Breast epithelium (tissue), 4 donors: ENCODE measurements around the gene CRTC3. TPM values are rescaled to one million over a fixed set of nuclear protein-coding genes. Genes with fewer than 3 reads are reported as not detected.
A peak's percentile ranks its signal among the peaks of the same experiment; 100 is the strongest.
"Not testable (repeated sequence)": the region's sequence is repeated elsewhere in the genome, so short reads cannot be mapped to it uniquely, and the experiment has no call there.

Experiments used
- DNase-seq, 2 donors: peaks; one replicate each; pipeline ENCODE4 v3.0.0-alpha.2; 2019; ENCODE audit warnings: low spot score in 2 of 2
- H3K27ac ChIP-seq, 2 donors: fragments of 200-600 bp; sonication (generic) in 1 of 2; one replicate each; pipeline ENCODE4 v1.5.1; 2016 to 2019; ENCODE audit warnings: mild to moderate bottlenecking in 1 of 2
- H3K27me3 ChIP-seq, 2 donors: fragments of 200-600 bp; sonication (generic) in 1 of 2; one replicate each; pipeline versions ENCODE4 v1.5.1 to v1.6.0; 2017 to 2019; ENCODE audit warnings: control low read depth in 1 of 2, mild to moderate bottlenecking in 1 of 2
- H3K36me3 ChIP-seq: fragments of 200-600 bp; one replicate; pipeline ENCODE4 v1.5.1; 2019
- H3K4me1 ChIP-seq, 2 donors: fragments of 200-600 bp; sonication (generic); one replicate each; pipeline ENCODE4 v1.5.1; 2016 to 2019; ENCODE audit warnings: control low read depth in 1 of 2
- H3K4me3 ChIP-seq, 3 donors: fragments of 200-600 bp; sonication (generic); 1 replicate in 2 of 3; 2 replicates in 1 of 3; pipeline ENCODE4 v1.5.1; 2016 to 2019; ENCODE audit warnings: mild to moderate bottlenecking in 3 of 3, moderate library complexity in 2 of 3
- H3K9me3 ChIP-seq, 2 donors: fragments of 200-600 bp; sonication (generic) in 1 of 2; one replicate each; pipeline ENCODE4 v1.5.1; 2016 to 2019; ENCODE audit warnings: control low read depth in 1 of 2
- CTCF ChIP-seq, 3 donors: fragments of 450-650 bp; IDR thresholded peaks; one replicate each; pipeline ENCODE4 v1.5.1; 2016 to 2017; ENCODE audit warnings: antibody characterized with exemption in 3 of 3, mild to moderate bottlenecking in 3 of 3, moderate library complexity in 3 of 3
- POLR2A ChIP-seq: fragments of 450-650 bp; IDR thresholded peaks from one replicate; pipeline ENCODE4 v1.6.1; 2016; ENCODE audit warnings: antibody characterized with exemption, mild to moderate bottlenecking, moderate library complexity
- POLR2AphosphoS5 ChIP-seq, 3 donors: sonication (generic); formaldehyde crosslinking; IDR thresholded peaks; one replicate each; pipeline ENCODE4 v1.6.1; 2017; ENCODE audit warnings: antibody characterized with exemption in 3 of 3
- intact Hi-C: fragments of 100-400 bp; cut with DNase I; formaldehyde crosslinking; loops from one replicate; pipeline ENCODE4 v1.15.1; 2023; ENCODE audit warnings: low total_unique reads
- total RNA-seq, 3 donors: library from RNA; depleted of rRNA; stranded (reverse); fragments of >200 nt; gene quantifications; one replicate each; pipeline ENCODE4 v1.1.0, GENCODE V29; 2016

CRTC3 gene
- total RNA-seq, 3 donors from 2014 or later, result 29.4 to 40.6 (median 36.2) TPM

- Histone ChIP-seq H3K27ac (no peak overlapping the region), H3K4me1 (no peaks in the 10 kb centered on the region), H3K27me3 (no peaks in the 10 kb centered on the region), H3K4me3 (no peak overlapping the region), H3K36me3 (no peaks in the 10 kb centered on the region), H3K9me3 (no peaks in the 10 kb centered on the region)
- no peak for DNase-seq
- TF ChIP-seq CTCF (IDR thresholded peaks at IDR 0.05) (no peak), POLR2A (no peak), POLR2AphosphoS5 (IDR thresholded peaks at IDR 0.05) (no peak)
- intact Hi-C loops, result no loop called here
Measured at GRCh38 chr15:90523373-90523772, 6.3 kb upstream of the CRTC3 start.

- H3K9me3 ChIP-seq, H3K4me1 ChIP-seq, intact Hi-C loops, H3K27me3 ChIP-seq, H3K36me3 ChIP-seq, DNase-seq, H3K27ac ChIP-seq, H3K4me3 ChIP-seq: not testable (repeated sequence)
Measured at GRCh38 chr15:90524018-90524803, 5.5 kb upstream of the CRTC3 start.

- H3K36me3 ChIP-seq, result no peaks in the 10 kb centered on the region
- intact Hi-C loops, result no loop called here
- peak overlapping the region; percentile 91 to 99 for H3K27ac ChIP-seq
- no peaks in the 10 kb centered on the region for H3K4me1 ChIP-seq
- DNase-seq, result no peak
- H3K4me3 ChIP-seq, result peak overlapping the region; percentile 68 to 99 (median 82)
- H3K27me3 ChIP-seq, result no peaks in the 10 kb centered on the region
- H3K9me3 ChIP-seq, result no peaks in the 10 kb centered on the region
- TF ChIP-seq CTCF (IDR thresholded peaks at IDR 0.05) (no peak), POLR2A (no peak), POLR2AphosphoS5 (IDR thresholded peaks at IDR 0.05) (no peak)
Measured at GRCh38 chr15:90529011-90529370, 732 bp upstream of the CRTC3 start.

- DNase-seq, result peak; percentile 47 to 59
- intact Hi-C loops, result loop anchor here (10.0 kb wide), 1 partner anchor 64 kb away; no protein-coding TSS in a partner anchor
Measured at GRCh38 chr15:90530250-90531051, 728 bp downstream of the CRTC3 start.

GRCh38 chr15:90531147-90531546 is 1.4 kb downstream of the CRTC3 start:
- no peak for TF ChIP-seq CTCF (IDR thresholded peaks at IDR 0.05)
- TF ChIP-seq POLR2A, result no peak
- no peak for TF ChIP-seq POLR2AphosphoS5 (IDR thresholded peaks at IDR 0.05)
- no peak for DNase-seq
- peak overlapping the region in 1 of 2 donors; percentile 99 for H3K27ac ChIP-seq
- H3K27me3 ChIP-seq, result no peaks in the 10 kb centered on the region
- no peaks in the 10 kb centered on the region for H3K36me3 ChIP-seq
- no peaks in the 10 kb centered on the region for H3K4me1 ChIP-seq
- peak overlapping the region; percentile 68 to 99 (median 82) for H3K4me3 ChIP-seq
- intact Hi-C loops, result loop anchor here (10.0 kb wide), 1 partner anchor 64 kb away; no protein-coding TSS in a partner anchor
- no peaks in the 10 kb centered on the region for H3K9me3 ChIP-seq

More at GRCh38 chr15:90530250-90531051, 728 bp downstream of the CRTC3 start:
- Histone ChIP-seq H3K27me3 (no peaks in the 10 kb centered on the region), H3K4me3 (peak overlapping the region; percentile 68 to 99 (median 82)), H3K4me1 (no peaks in the 10 kb centered on the region), H3K9me3 (no peaks in the 10 kb centered on the region), H3K36me3 (no peaks in the 10 kb centered on the region), H3K27ac (peak overlapping the region; percentile 91 to 99)
- TF ChIP-seq POLR2A, result no peak
- no peak for TF ChIP-seq POLR2AphosphoS5 (IDR thresholded peaks at IDR 0.05)

- no peak overlapping the region for H3K4me3 ChIP-seq
- no peaks in the 10 kb centered on the region for H3K4me1 ChIP-seq
- intact Hi-C loops, result loop anchor here (10.0 kb wide), 1 partner anchor 60 kb away; no protein-coding TSS in a partner anchor
- H3K27ac ChIP-seq, result no peak overlapping the region
- no peak for TF ChIP-seq POLR2AphosphoS5 (IDR thresholded peaks at IDR 0.05)
- TF ChIP-seq CTCF (IDR thresholded peaks at IDR 0.05), result no peak
- TF ChIP-seq POLR2A, result no peak
- no peaks in the 10 kb centered on the region for H3K36me3 ChIP-seq
- H3K9me3 ChIP-seq, result no peaks in the 10 kb centered on the region
- no peaks in the 10 kb centered on the region for H3K27me3 ChIP-seq
- DNase-seq, result no peak
Measured at GRCh38 chr15:90535254-90535653, 5.5 kb downstream of the CRTC3 start.
